GM13977 (cell line): ENCODE measurements around the gene FAM13A.
"Not testable (repeated sequence)": the region's sequence is repeated elsewhere in the genome, so short reads cannot be mapped to it uniquely, and the experiment has no call there.

ENCODE experiments used
- DNase-seq: peaks from one replicate; pipeline ENCODE4 v3.0.0; 2012; ENCODE audit warnings: low spot score
- in situ Hi-C: fragments of 300-500 bp; cut with MboI; formaldehyde crosslinking; loops from one replicate; pipeline ENCODE4 v1.12.0; 2022; ENCODE audit warnings: low sequenced_read_pairs, low pct_unique_long_range_greater_than_20kb, mixed read lengths, inconsistent platforms; ENCODE audit not compliant: unreplicated experiment
- TF ChIP-seq, protein P1 (sequence below): IDR thresholded peaks from 2 replicates; pipeline ENCODE4 v1.5.1; 2012; ENCODE audit warnings: mild to moderate bottlenecking, control low read depth; ENCODE audit not compliant: insufficient read depth; ENCODE audit errors: extremely low read depth, missing control alignments

The FAM13A gene

DNA sequence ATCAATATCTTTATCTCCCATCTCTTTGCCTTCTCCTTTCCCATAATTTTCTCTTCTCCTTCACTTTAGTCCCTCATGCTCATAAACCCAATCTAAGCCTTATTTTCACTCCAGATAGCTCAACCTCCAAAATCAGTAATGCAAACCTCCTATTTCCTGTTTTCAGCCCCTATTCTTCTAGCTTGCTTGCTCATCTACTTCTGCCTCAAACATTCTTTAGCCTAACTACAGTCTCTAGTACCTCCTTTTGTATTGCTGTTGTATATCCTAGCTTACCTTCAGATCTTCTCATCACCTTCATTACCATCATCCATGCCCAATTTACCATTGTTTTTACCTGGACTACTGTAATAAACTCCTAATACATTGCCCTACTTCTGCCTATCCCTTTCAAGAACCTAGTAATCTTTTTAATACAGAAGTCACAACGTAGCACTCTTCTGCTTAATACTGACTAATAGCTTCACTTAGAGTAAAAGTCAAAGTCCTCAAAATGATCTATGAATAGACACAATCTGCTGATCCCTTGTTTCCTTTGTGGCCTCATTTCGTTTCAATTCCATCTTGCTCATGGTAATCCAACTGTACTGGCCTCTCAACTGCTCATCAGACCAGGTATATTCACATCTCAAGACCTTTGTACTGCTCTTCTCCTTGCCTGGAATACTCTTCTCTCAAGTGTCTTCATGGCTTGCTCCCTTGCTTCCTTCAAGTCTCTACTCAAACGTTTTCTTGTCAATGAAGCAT lies 123.4 kb downstream of the FAM13A start:
- in situ Hi-C loops, result no loop called here
- no peak for DNase-seq
- TF ChIP-seq, protein P1, sequence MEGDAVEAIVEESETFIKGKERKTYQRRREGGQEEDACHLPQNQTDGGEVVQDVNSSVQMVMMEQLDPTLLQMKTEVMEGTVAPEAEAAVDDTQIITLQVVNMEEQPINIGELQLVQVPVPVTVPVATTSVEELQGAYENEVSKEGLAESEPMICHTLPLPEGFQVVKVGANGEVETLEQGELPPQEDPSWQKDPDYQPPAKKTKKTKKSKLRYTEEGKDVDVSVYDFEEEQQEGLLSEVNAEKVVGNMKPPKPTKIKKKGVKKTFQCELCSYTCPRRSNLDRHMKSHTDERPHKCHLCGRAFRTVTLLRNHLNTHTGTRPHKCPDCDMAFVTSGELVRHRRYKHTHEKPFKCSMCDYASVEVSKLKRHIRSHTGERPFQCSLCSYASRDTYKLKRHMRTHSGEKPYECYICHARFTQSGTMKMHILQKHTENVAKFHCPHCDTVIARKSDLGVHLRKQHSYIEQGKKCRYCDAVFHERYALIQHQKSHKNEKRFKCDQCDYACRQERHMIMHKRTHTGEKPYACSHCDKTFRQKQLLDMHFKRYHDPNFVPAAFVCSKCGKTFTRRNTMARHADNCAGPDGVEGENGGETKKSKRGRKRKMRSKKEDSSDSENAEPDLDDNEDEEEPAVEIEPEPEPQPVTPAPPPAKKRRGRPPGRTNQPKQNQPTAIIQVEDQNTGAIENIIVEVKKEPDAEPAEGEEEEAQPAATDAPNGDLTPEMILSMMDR, result no peak

DNA sequence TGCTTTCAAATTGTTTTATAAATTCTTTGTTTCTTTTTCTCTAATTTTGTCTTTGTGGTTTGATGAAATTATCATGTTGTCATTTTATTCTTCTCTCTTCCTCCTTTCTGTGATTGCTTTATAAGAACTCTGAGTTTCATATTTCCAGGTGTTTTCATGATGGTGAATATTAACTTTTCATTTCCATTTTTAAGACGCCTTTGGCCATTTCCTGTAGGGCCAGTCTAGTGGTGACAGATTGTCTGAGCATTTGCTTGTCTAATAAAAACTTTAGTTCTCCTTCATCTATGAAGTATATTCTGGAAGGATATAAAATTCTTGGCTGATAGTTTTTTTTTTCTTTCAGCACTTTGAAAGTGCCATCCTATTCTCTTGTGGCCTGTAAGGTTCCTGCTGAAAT lies 128.1 kb downstream of the FAM13A start:
- TF ChIP-seq, protein P1, result no peak
- in situ Hi-C loops, result no loop called here
- DNase-seq, result no peak

DNA sequence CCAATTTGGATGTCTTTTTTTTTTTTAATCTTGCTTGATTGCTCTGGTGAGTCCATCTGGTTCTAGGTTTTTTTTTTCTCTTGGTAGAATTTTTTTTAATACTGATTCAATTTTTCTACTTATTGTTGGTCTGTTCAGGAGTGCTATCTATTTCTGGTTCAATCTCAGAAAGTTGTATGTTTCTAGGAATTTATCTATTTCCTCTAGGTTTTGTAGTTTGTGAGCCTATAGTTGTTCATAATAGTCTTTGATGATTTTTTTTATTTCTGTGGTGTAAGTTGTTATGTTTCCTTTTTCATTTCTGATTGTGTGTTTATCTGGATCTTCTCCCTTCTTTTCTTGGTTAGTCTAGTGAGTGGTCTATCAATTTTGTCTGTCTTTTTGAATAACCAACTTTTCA lies 129.6 kb downstream of the FAM13A start:
- in situ Hi-C loops, result no loop called here
- DNase-seq, result no peak
- TF ChIP-seq, protein P1, result no peak

DNA sequence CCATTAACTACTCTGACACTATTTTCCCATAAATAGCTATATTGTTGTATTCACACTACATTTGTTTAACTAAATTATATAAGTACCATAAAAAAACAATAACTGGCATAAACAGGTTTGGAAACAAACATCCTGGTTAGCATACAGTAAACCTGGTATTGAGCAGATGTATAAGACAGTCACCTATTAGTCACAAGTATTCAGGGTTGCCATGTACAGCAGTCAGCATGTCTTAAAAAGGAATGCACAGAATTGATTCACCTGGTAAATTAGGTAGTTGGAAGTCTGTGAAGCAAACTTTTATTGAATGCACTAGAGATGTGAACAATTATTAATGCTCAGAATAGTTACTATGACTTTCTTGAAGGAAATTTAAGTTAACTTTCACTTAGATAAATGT lies 137.9 kb downstream of the FAM13A start:
- in situ Hi-C loops, result no loop called here
- no peak for DNase-seq
- TF ChIP-seq, protein P1, result no peak

DNA sequence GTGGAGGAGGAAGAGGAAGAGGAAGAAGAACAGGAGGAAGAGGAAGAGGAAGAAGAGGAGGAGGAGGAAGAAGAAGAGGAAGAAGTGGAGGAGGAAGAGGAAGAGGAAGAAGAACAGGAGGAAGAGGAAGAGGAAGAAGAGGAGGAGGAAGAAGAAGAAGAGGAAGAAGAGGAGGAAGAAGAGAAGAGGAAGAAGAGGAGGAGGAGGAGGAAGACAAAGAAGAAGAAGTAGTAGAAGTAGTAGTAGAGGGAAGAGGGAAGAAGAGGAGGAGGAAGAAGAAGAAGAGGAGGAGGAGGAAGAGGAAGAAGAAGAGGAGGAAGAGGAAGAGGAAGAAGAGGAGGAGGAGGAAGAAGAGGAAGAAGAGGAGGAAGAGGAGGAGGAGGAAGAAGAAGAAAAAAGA lies 143.8 kb downstream of the FAM13A start:
- DNase-seq, in situ Hi-C loops: not testable (repeated sequence)

DNA sequence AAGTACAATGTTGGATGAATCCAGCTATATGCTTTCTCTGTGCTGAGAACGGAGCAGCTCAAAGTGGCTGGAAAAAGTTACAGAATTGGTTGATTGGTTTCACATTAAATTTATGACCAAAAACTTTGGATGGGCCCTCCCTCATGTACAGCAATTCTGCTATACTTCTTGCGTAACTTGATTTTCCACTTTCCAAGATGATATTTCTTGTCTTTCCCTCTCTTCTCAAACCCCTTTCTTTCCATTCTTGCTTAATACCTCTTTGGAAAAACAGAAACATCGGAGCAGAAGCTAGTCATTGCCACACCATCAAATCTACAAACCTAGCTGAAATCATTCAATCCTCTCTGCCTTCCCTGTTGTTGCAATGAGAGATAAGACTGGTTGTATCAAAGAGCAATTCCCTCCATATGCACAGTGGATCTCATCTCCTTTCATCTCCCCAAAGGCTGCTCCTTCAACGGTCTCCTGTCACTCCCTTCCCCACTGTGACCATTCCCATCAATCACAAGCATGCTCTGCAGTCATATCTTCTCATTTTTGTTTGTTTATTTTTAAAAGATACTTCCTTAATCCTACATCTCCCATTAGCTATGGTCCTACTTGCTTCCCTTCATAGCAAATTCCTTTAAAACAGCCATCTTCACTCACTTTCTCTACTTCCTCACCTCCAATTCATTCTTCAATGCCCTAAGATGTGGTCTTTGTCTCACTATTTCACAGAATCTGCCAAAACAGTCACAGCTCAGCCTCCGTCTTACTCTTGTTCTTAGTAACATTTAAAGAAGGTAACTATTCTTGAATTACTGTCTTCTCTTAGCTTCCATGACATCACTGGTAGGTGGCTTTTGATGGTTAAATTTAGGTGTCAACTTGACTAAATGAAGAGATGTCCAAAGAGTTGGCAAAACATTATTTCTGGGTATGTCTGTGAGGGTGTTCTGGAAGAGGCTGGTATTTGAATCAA lies 145.5 kb downstream of the FAM13A start:
- TF ChIP-seq, protein P1, result no peak
- DNase-seq, result no peak
- in situ Hi-C loops, result no loop called here

DNA sequence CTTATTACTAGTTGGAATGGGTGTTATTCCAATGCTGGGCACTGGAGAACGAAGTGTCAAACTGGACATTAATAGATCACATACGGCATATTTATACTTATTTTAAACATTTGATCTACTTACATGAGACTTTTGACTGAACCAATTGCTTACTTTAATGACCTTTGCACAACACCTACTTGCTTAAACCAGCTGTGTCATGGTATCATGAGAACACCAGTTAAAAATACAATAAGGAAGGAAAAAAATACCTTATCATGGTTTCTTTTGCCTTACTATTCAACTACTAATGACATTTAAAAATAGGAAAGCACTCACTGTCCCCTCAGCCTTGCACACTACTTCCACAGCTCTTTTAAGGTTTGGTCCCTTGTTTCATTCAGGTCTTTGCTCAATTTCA lies 146.9 kb downstream of the FAM13A start:
- TF ChIP-seq, protein P1, result no peak
- DNase-seq, result no peak
- in situ Hi-C loops, result no loop called here
